PC-3 (cell line): ENCODE measurements around the gene MAML3. TPM values are rescaled to one million over a fixed set of nuclear protein-coding genes. Genes with fewer than 3 reads are reported as not detected.
A peak's percentile ranks its signal among the peaks of the same experiment; 100 is the strongest.

ENCODE experiments used
- ATAC-seq: fragments of 200-7000 bp; cut with Tn5 transposase; 2 replicates; pipeline ENCODE4 v1.9.1; 2020; ENCODE audit warnings: mild to moderate bottlenecking, moderate library complexity
- BruUV-seq: library from RNA; stranded (reverse); fragments of 400-500 nt; replicated peaks from 2 replicates; lab custom pipeline; 2021; lab: Mats Ljungman, UMichigan
- CTCF ChIA-PET: fragments of 300-600 bp; sonication (Branson Sonifier 250); formaldehyde crosslinking; loops from one replicate; lab custom pipeline; 2022; ENCODE audit warnings: antibody characterized with exemption; lab: Charles Lee
- POLR2A ChIA-PET: fragments of 300-600 bp; sonication (Branson Sonifier 250); formaldehyde crosslinking; loops from one replicate; lab custom pipeline; 2022; ENCODE audit warnings: antibody characterized with exemption; ENCODE audit not compliant: unreplicated experiment; lab: Charles Lee
- DNase-seq: peaks from one replicate; pipeline ENCODE4 v3.0.0-alpha.2; 2015
- H2AFZ ChIP-seq: fragments of 300-600 bp; sonication (generic); 2 replicates; pipeline ENCODE4 v1.6.0; 2016; ENCODE audit warnings: antibody characterized with exemption, low read length
- H3F3A ChIP-seq: fragments of 300-600 bp; sonication (generic); one replicate; pipeline ENCODE4 v1.6.0; 2017; ENCODE audit warnings: antibody characterized with exemption, low read length, control low read depth, mild to moderate bottlenecking; ENCODE audit not compliant: unreplicated experiment
- H3K27ac ChIP-seq: fragments of 300-600 bp; sonication (generic); 2 replicates; pipeline ENCODE4 v1.5.1; 2016; ENCODE audit warnings: mild to moderate bottlenecking, low read length
- H3K27me3 ChIP-seq: fragments of 300-600 bp; sonication (generic); 2 replicates; pipeline ENCODE4 v1.6.1; 2016; ENCODE audit warnings: low read length, mixed read lengths
- H3K36me3 ChIP-seq: fragments of 300-600 bp; sonication (generic); 2 replicates; pipeline ENCODE4 v1.6.1; 2016; ENCODE audit warnings: low read depth, mixed run types, low read length, mixed read lengths
- H3K4me1 ChIP-seq: fragments of 300-600 bp; sonication (generic); 2 replicates; pipeline ENCODE4 v1.5.1; 2016; ENCODE audit warnings: low read length; ENCODE audit not compliant: insufficient read depth
- H3K4me2 ChIP-seq: fragments of 300-600 bp; sonication (generic); 2 replicates; pipeline ENCODE4 v1.6.0; 2016; ENCODE audit warnings: low read length
- H3K4me3 ChIP-seq: fragments of 300-600 bp; sonication (generic); 2 replicates; pipeline ENCODE4 v1.5.1; 2016; ENCODE audit warnings: mild to moderate bottlenecking, low read length, mixed read lengths
- H3K79me2 ChIP-seq: fragments of 300-600 bp; sonication (generic); 2 replicates; pipeline ENCODE4 v1.6.1; 2017; ENCODE audit warnings: low read length, mixed read lengths
- H3K9ac ChIP-seq: fragments of 300-600 bp; sonication (generic); 2 replicates; pipeline ENCODE4 v1.6.0; 2016; ENCODE audit warnings: mild to moderate bottlenecking, low read length
- H3K9me2 ChIP-seq: fragments of 300-600 bp; sonication (generic); replicated peaks from 2 replicates; pipeline ENCODE4 v1.6.1; 2016; ENCODE audit warnings: mixed run types, low read length, mixed read lengths
- H3K9me3 ChIP-seq: fragments of 300-600 bp; sonication (generic); 2 replicates; pipeline ENCODE4 v1.6.1; 2016; ENCODE audit warnings: low read length, mixed read lengths
- H4K20me1 ChIP-seq: fragments of 300-600 bp; sonication (generic); 2 replicates; pipeline ENCODE4 v1.6.1; 2016; ENCODE audit warnings: low read length, mixed read lengths
- CTCF ChIP-seq: fragments of 300-600 bp; sonication (generic); conservative IDR thresholded peaks from 2 replicates; pipeline ENCODE4 v1.5.1; 2017; ENCODE audit warnings: antibody characterized with exemption, low read depth, mild to moderate bottlenecking, low read length
- EZH2 ChIP-seq: fragments of 300-600 bp; sonication (generic); IDR thresholded peaks from one replicate; pipeline ENCODE4 v1.6.1; 2017; ENCODE audit warnings: antibody characterized with exemption, mild to moderate bottlenecking, low read length; ENCODE audit not compliant: unreplicated experiment
- EZH2phosphoT487 ChIP-seq: fragments of 300-600 bp; sonication (generic); IDR thresholded peaks from 2 replicates; pipeline ENCODE4 v1.6.1; 2018; ENCODE audit warnings: mild to moderate bottlenecking, antibody characterized with exemption, low read length, borderline replicate concordance
- intact Hi-C: fragments of 100-400 bp; cut with micrococcal nuclease; formaldehyde crosslinking; loops from 2 replicates; pipeline ENCODE4 v1.9.0; 2023
- total RNA-seq: library from RNA; depleted of rRNA; stranded (reverse); fragments of >200 nt; gene quantifications from 2 replicates; pipeline ENCODE4 v1.2.3, GENCODE V29; 2014

MAML3 gene
- total RNA-seq, 1 experiment from 2014 or later, result 4.3 TPM

GRCh38 chr4:139704915-139705485 is 449.0 kb downstream of the MAML3 start:
- ChIA-PET CTCF (interaction anchor here (0.7 kb wide), 2 partner anchors 145 to 339 kb away, joined by 3 read pairs; no protein-coding TSS in a partner anchor), POLR2A (interaction anchor here (0.7 kb wide), 1 partner anchor 71 kb away, joined by 3 read pairs; no protein-coding TSS in a partner anchor)
- Histone ChIP-seq H3K27me3 (no peaks in the 10 kb centered on the region), H3K4me2 (no peak overlapping the region), H3K9ac (no peak overlapping the region), H3K36me3 (no peaks in the 10 kb centered on the region), H4K20me1 (no peaks in the 10 kb centered on the region), H2AFZ (no peak overlapping the region), H3K9me2 (no peaks in the 10 kb centered on the region), H3K79me2 (no peaks in the 10 kb centered on the region), H3K9me3 (no peaks in the 10 kb centered on the region), H3K27ac (no peak overlapping the region), H3F3A (no peaks in the 10 kb centered on the region), H3K4me3 (no peak overlapping the region), H3K4me1 (no peaks in the 10 kb centered on the region)
- ATAC-seq, result no peak
- BruUV-seq, result no TSS peak
- intact Hi-C loops, result loop anchor here (5.0 kb wide), 1 partner anchor 48 kb away; no protein-coding TSS in a partner anchor
- peak; percentile 10 for DNase-seq
- TF ChIP-seq EZH2phosphoT487 (no peak), CTCF (peak; percentile 51; the same call in 1 of the 2 replicates), EZH2 (no peak)

DNA sequence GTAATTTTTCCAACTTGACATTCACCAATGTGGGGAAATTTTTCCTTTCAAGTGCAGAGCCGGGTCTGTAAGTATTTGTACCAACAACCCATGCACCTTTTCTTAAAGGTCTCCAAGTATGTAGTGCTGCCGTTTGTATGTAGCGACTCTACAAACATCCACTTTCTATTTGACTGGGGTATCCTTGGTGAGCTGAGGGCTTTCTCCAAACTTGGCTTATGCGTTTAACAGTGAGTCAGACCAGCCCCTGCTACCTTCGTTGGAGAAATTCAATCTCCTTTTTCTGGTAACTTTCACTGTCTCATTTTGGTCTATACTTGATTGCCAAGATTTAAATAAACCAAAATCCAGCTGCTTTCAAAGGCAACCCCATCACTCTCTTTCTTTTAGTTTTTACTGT is 453.4 kb downstream of the MAML3 start:
- H3K36me3 ChIP-seq, result peaks cover 6% of the 10 kb centered on the region
- H3K27me3 ChIP-seq, result no peaks in the 10 kb centered on the region
- no peaks in the 10 kb centered on the region for H3K4me1 ChIP-seq
- no peaks in the 10 kb centered on the region for H3K79me2 ChIP-seq
- DNase-seq (no peak), ATAC-seq (no peak)
- H3F3A ChIP-seq, result no peaks in the 10 kb centered on the region
- H3K9me3 ChIP-seq, result no peaks in the 10 kb centered on the region
- H3K9ac ChIP-seq, result no peak overlapping the region
- no TSS peak for BruUV-seq
- ChIA-PET CTCF (no interaction called here), POLR2A (no interaction called here)
- intact Hi-C loops, result no loop called here
- H2AFZ ChIP-seq, result no peak overlapping the region
- H3K9me2 ChIP-seq, result no peaks in the 10 kb centered on the region
- TF ChIP-seq EZH2phosphoT487 (no peak), EZH2 (no peak), CTCF (no peak)
- H3K27ac ChIP-seq, result no peak overlapping the region
- no peak overlapping the region for H3K4me3 ChIP-seq
- no peaks in the 10 kb centered on the region for H4K20me1 ChIP-seq
- H3K4me2 ChIP-seq, result no peak overlapping the region
